ENCODE measurements around the gene TTC34.

The TTC34 gene

GRCh38 chr1:2625311-2625710, 176.2 kb downstream of the TTC34 start:
- DNase-seq (ENCODE audit: low spot score) = no peak

GRCh38 chr1:2624735-2625300, 176.7 kb downstream of the TTC34 start:
- DNase-seq (ENCODE audit: low spot score) = no peak

GRCh38 chr1:2623571-2624337, 177.7 kb downstream of the TTC34 start:
- no peak for DNase-seq (ENCODE audit: low spot score)

- no peak for DNase-seq (ENCODE audit: low spot score)
Measured at GRCh38 chr1:2617971-2618470, 183.5 kb downstream of the TTC34 start.

GRCh38 chr1:2614145-2614544, 187.3 kb downstream of the TTC34 start:
- no peak for DNase-seq (ENCODE audit: low spot score)

GRCh38 chr1:2612591-2613365, 188.7 kb downstream of the TTC34 start:
- DNase-seq (ENCODE audit: low spot score) = no peak

GRCh38 chr1:2611621-2612437, 189.7 kb downstream of the TTC34 start:
- DNase-seq (ENCODE audit: low spot score) = no peak

GRCh38 chr1:2611031-2611501, 190.4 kb downstream of the TTC34 start:
- no peak for DNase-seq (ENCODE audit: low spot score)

GRCh38 chr1:2610036-2610959, 191.2 kb downstream of the TTC34 start:
- DNase-seq (ENCODE audit: low spot score) = no peak

- DNase-seq (ENCODE audit: low spot score) = no peak
Measured at GRCh38 chr1:2609319-2610035, 192.0 kb downstream of the TTC34 start.

GRCh38 chr1:2607641-2608091, 193.8 kb downstream of the TTC34 start:
- DNase-seq (ENCODE audit: low spot score) = no peak

- DNase-seq (ENCODE audit: low spot score) = no peak
Measured at GRCh38 chr1:2606881-2607621, 194.4 kb downstream of the TTC34 start.

- no peak for DNase-seq (ENCODE audit: low spot score)
Measured at GRCh38 chr1:2606396-2606880, 195.1 kb downstream of the TTC34 start.

GRCh38 chr1:2605509-2606395, 195.7 kb downstream of the TTC34 start:
- no peak for DNase-seq (ENCODE audit: low spot score)

GRCh38 chr1:2604844-2605508, 196.5 kb downstream of the TTC34 start:
- no peak for DNase-seq (ENCODE audit: low spot score)

GRCh38 chr1:2604156-2604843, 197.2 kb downstream of the TTC34 start:
- no peak for DNase-seq (ENCODE audit: low spot score)

All from pons (tissue), 1 donor.